GM18519 (cell line): ENCODE results near the gene MAPKAP1.

Experiments
- ATAC-seq: cut with Tn5 transposase; IDR thresholded peaks from one replicate; pipeline ENCODE4 v1.9.1; 2021; ENCODE audit warnings: mild to moderate bottlenecking, moderate library complexity; ENCODE audit not compliant: unreplicated experiment, low FRiP score

Gene MAPKAP1

GRCh38 chr9:125470189-125470588 lies 236.8 kb downstream of the MAPKAP1 start:
- no peak for ATAC-seq

- ATAC-seq: no peak
Measured at GRCh38 chr9:125468646-125469045, 238.4 kb downstream of the MAPKAP1 start.

- ATAC-seq: no peak
Measured at GRCh38 chr9:125467116-125467740, 239.8 kb downstream of the MAPKAP1 start.

- no peak for ATAC-seq
Measured at GRCh38 chr9:125466411-125466810, 240.6 kb downstream of the MAPKAP1 start.

- no peak for ATAC-seq
Measured at GRCh38 chr9:125464591-125465385, 242.2 kb downstream of the MAPKAP1 start.

- ATAC-seq: no peak
Measured at GRCh38 chr9:125463926-125464325, 243.1 kb downstream of the MAPKAP1 start.

- no peak for ATAC-seq
Measured at GRCh38 chr9:125462861-125463291, 244.1 kb downstream of the MAPKAP1 start.

GRCh38 chr9:125461636-125462190 lies 245.3 kb downstream of the MAPKAP1 start:
- ATAC-seq: no peak

GRCh38 chr9:125460883-125461635 lies 245.9 kb downstream of the MAPKAP1 start:
- ATAC-seq: no peak

GRCh38 chr9:125460346-125460745 lies 246.7 kb downstream of the MAPKAP1 start:
- no peak for ATAC-seq

- no peak for ATAC-seq
Measured at GRCh38 chr9:125457357-125457756, 249.7 kb downstream of the MAPKAP1 start.

- no peak for ATAC-seq
Measured at GRCh38 chr9:125455876-125456275, 251.1 kb downstream of the MAPKAP1 start.

GRCh38 chr9:125455132-125455531 lies 251.9 kb downstream of the MAPKAP1 start:
- no peak for ATAC-seq

- ATAC-seq: no peak
Measured at GRCh38 chr9:125447202-125447802, 259.7 kb downstream of the MAPKAP1 start.

- peak; percentile 90 for ATAC-seq
Measured at GRCh38 chr9:125446561-125447094, 260.4 kb downstream of the MAPKAP1 start.

GRCh38 chr9:125444956-125445506 lies 262.0 kb downstream of the MAPKAP1 start:
- ATAC-seq: no peak

GRCh38 chr9:125444166-125444565 lies 262.8 kb downstream of the MAPKAP1 start:
- no peak for ATAC-seq

GRCh38 chr9:125443367-125443766 lies 263.6 kb downstream of the MAPKAP1 start:
- ATAC-seq: no peak

GRCh38 chr9:125442452-125442851 lies 264.6 kb downstream of the MAPKAP1 start:
- no peak for ATAC-seq

GRCh38 chr9:125440411-125440810 lies 266.6 kb downstream of the MAPKAP1 start:
- ATAC-seq: no peak
